SH-SY5Y (cell line): ENCODE data around the gene CCDC137.

ENCODE experiments used
- GATA2 ChIP-seq: IDR thresholded peaks from 2 replicates; pipeline ENCODE4 v1.6.1; 2011; ENCODE audit warnings: mild to moderate bottlenecking, low read depth, low read length
- GATA3 ChIP-seq: IDR thresholded peaks from 2 replicates; pipeline ENCODE4 v1.6.1; 2011; ENCODE audit warnings: low read depth, mild to moderate bottlenecking, low read length, moderate library complexity

DNA sequence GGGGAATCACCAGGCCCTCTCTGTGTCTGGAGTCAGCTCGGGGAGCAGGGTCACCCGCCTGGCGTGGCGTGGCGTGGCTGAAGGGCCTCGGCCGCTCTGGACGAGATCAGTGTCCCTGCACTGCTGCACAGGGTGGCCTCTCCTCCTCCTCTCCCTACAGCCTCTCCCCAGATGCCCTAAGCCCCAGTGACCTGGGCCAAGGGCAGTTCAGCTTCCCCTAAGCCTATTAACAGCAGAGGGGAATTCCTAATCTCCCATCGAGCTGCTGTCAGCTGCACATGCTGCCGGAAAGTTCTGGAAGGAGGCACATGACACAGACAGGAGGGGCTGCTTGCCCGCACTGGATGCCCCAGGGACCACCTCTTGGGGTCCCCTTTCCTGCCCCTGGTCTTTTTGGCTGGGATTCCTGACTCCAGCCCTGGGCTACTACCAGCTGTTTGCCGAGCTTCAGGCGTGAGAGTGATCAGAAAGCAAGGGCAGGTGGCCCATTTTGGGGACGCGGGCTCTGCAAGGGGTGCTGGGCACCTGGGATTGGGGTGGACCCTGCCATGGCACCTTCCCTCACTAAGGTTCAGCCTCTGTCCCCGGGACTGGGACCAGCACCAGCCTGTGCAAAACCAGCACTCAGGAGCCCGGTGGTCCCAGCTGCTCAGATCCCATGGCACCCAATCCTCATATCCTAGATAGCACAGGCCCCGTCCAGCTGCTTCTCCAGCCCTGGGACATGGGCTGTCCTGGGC lies 11.0 kb upstream of the CCDC137 start:
- TF ChIP-seq GATA2, result no peak
- TF ChIP-seq GATA3, result no peak
